GM19467 (cell line): ENCODE results near the gene CLBA1.
"Not testable (repeated sequence)": the region's sequence is repeated elsewhere in the genome, so short reads cannot be mapped to it uniquely, and the experiment has no call there.

Experiments
- ATAC-seq: cut with Tn5 transposase; IDR thresholded peaks from one replicate; pipeline ENCODE4 v1.9.1; 2021; ENCODE audit warnings: mild to moderate bottlenecking, moderate library complexity; ENCODE audit not compliant: unreplicated experiment

CLBA1 gene

GRCh38 chr14:105022276-105022670 is 36.7 kb downstream of the CLBA1 start:
- no peak for ATAC-seq

- no peak for ATAC-seq
Measured at GRCh38 chr14:105023144-105023543, 37.6 kb downstream of the CLBA1 start.

GRCh38 chr14:105023791-105024480 is 38.3 kb downstream of the CLBA1 start:
- no peak for ATAC-seq

GRCh38 chr14:105025429-105025828 is 39.8 kb downstream of the CLBA1 start:
- ATAC-seq = no peak

GRCh38 chr14:105026033-105026785 is 40.6 kb downstream of the CLBA1 start:
- no peak for ATAC-seq

- ATAC-seq = no peak
Measured at GRCh38 chr14:105026802-105027563, 41.4 kb downstream of the CLBA1 start.

GRCh38 chr14:105027718-105028117 is 42.1 kb downstream of the CLBA1 start:
- ATAC-seq = not testable (repeated sequence)

GRCh38 chr14:105028251-105028927 is 42.8 kb downstream of the CLBA1 start:
- ATAC-seq = no peak

GRCh38 chr14:105029402-105029801 is 43.8 kb downstream of the CLBA1 start:
- ATAC-seq = no peak

GRCh38 chr14:105030194-105030593 is 44.6 kb downstream of the CLBA1 start:
- ATAC-seq = no peak

GRCh38 chr14:105030836-105031396 is 45.3 kb downstream of the CLBA1 start:
- no peak for ATAC-seq

- ATAC-seq = not testable (repeated sequence)
Measured at GRCh38 chr14:105032451-105032901, 46.9 kb downstream of the CLBA1 start.

- not testable (repeated sequence) for ATAC-seq
Measured at GRCh38 chr14:105033412-105033900, 47.9 kb downstream of the CLBA1 start.

GRCh38 chr14:105034315-105035039 is 48.9 kb downstream of the CLBA1 start:
- no peak for ATAC-seq

- not testable (repeated sequence) for ATAC-seq
Measured at GRCh38 chr14:105035616-105036015, 50.0 kb downstream of the CLBA1 start.

- no peak for ATAC-seq
Measured at GRCh38 chr14:105039458-105040205, 54.0 kb downstream of the CLBA1 start.

- no peak for ATAC-seq
Measured at GRCh38 chr14:105041841-105042765, 56.5 kb downstream of the CLBA1 start.

GRCh38 chr14:105042813-105043212 is 57.2 kb downstream of the CLBA1 start:
- no peak for ATAC-seq
